IPS-15b (cell line): ENCODE results near the gene SPCS2.

Experiments used
- H3K27me3 ChIP-seq: one replicate; pipeline ENCODE4 v1.6.1; 2013; ENCODE audit warnings: low read length; ENCODE audit not compliant: control insufficient read depth, insufficient read depth
- H3K36me3 ChIP-seq: one replicate; pipeline ENCODE4 v1.6.1; 2013; ENCODE audit warnings: low read length; ENCODE audit not compliant: control insufficient read depth, insufficient read depth
- H3K4me1 ChIP-seq: one replicate; pipeline ENCODE4 v1.6.1; 2013; ENCODE audit warnings: mild to moderate bottlenecking, low read length; ENCODE audit not compliant: control insufficient read depth, insufficient read depth
- H3K4me3 ChIP-seq: one replicate; pipeline ENCODE4 v1.5.1; 2013; ENCODE audit warnings: low read depth, low read length
- H3K9ac ChIP-seq: one replicate; pipeline ENCODE4 v1.6.1; 2013; ENCODE audit warnings: low read depth, mild to moderate bottlenecking, low read length
- H3K9me3 ChIP-seq: one replicate; pipeline ENCODE4 v1.6.1; 2013; ENCODE audit warnings: mild to moderate bottlenecking, low read length; ENCODE audit not compliant: control insufficient read depth, insufficient read depth

Gene SPCS2

DNA sequence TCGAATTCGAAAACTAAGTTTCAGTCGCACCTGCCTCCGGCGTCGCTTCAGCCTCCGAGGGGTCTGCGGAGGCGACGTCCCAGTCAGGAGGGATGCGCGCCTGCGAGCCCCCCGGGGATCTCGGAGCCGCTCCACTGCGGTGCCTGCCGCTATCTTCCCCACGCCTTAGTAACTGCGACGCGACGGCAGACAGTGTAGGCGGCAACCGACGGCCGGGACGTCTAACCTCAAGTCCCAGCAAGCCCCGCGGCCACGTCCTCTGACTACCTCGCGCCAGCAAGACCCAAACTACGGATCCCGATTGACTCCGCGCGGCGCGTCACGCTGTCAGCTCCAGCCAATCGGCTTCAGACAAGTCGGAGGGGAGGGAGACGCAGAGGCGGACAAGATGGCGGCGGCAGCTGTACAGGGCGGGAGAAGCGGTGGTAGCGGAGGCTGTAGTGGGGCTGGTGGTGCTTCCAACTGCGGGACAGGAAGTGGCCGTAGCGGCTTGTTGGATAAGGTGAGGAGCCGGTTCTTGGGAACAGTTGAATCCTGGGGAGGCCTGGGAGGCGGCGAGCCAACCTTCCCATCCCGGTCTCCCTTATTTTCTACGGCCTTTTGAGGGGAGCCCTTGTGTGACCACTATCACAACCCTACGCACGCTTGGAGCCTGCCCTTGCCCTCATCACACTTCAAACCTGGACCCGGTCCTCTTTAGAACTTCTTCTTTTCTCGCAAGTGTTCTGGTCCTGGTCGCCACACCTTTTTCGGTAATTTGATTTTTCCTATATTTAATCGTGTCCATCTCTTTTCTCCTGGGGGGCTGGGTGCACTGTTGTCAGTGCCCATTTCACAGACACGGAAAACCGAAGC, at the start of gene SPCS2, which contains the start of gene XRRA1:
SPCS2 (plus strand) TSS at position 369 of the 855 bp plus-strand sequence; CDS start at position 389, 20 bp downstream.
XRRA1 (minus strand) TSS at position 194 of the 855 bp plus-strand sequence. CDS start 8,213 bp downstream, outside the sequence.
- Histone ChIP-seq H3K27me3 (no peaks in the 10 kb centered on the region), H3K4me1 (no peaks in the 10 kb centered on the region), H3K9ac (peak within 1 kb of the TSS; percentile 96), H3K4me3 (peak within 1 kb of the TSS; percentile 71), H3K9me3 (no peaks in the 10 kb centered on the region), H3K36me3 (no peaks in the 10 kb centered on the region)

DNA sequence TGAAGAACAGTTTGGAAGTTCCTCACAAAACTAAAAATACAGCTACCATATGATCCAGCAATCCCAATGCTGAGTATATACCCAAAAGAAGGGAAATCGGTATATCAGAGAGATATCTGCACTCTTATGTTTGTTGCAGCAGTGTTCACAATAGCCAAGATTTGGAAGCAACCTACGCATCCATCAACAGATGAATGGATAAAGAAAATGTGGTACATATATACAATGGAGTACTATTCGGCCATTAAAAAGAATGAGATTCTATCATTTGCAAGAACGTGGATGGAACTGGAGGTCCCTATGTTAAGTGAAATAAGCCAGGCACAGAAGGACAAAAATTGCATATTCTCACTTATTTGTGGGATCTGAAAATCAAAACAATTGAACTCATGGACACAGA, 46.7 kb upstream of the SPCS2 start:
- Histone ChIP-seq H3K4me1 (no peaks in the 10 kb centered on the region), H3K27me3 (no peaks in the 10 kb centered on the region), H3K4me3 (no peak overlapping the region), H3K9me3 (no peaks in the 10 kb centered on the region), H3K9ac (no peak overlapping the region), H3K36me3 (no peaks in the 10 kb centered on the region)

DNA sequence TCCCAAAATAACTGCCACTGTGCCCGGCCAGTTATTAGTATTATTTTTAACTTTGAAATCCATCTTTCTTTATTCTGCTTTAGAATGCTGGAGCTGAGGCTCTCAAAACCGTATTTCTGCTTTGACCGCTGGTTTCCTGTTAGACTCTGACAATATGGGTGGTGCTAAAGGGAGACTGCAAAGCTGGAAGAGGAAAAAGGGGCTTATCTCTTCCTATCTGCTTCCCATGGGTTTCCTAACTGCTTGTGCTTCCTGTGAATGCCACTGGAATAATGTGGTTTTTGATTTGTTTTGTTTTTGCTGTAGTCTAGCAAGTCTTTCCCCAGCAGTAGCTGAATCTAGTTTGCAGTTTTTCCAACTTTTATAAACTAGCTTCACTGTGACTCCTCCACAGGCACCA, 43.7 kb upstream of the SPCS2 start:
- no peaks in the 10 kb centered on the region for H3K27me3 ChIP-seq
- no peaks in the 10 kb centered on the region for H3K4me1 ChIP-seq
- H3K9me3 ChIP-seq, result no peaks in the 10 kb centered on the region
- H3K36me3 ChIP-seq, result no peaks in the 10 kb centered on the region
- no peak overlapping the region for H3K9ac ChIP-seq
- no peak overlapping the region for H3K4me3 ChIP-seq

GRCh38 chr11:74909385-74909784, 39.7 kb upstream of the SPCS2 start:
- no peaks in the 10 kb centered on the region for H3K36me3 ChIP-seq
- no peak overlapping the region for H3K4me3 ChIP-seq
- H3K4me1 ChIP-seq, result no peaks in the 10 kb centered on the region
- H3K9me3 ChIP-seq, result no peaks in the 10 kb centered on the region
- H3K27me3 ChIP-seq, result no peaks in the 10 kb centered on the region
- H3K9ac ChIP-seq, result no peak overlapping the region

DNA sequence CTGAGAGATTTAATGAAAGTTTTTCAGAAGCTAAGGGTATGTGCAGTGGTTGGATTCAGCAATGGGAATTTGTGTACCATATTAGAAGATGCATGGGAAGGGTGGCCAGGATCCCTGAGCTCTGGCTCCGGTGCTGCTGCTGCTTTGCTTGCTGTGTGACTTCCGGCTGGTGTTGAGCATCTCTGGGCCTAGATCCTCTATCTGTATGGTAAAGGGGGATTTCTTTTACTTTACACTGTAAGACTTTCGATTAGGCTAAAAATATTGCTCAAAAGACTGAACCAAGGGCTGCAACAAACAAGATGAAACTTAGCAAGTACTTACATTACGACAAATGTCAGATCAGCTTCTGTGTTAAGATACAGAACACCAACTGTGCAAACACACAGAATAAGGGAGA, 39.3 kb upstream of the SPCS2 start:
- H3K9me3 ChIP-seq, result no peaks in the 10 kb centered on the region
- no peaks in the 10 kb centered on the region for H3K27me3 ChIP-seq
- H3K4me1 ChIP-seq, result no peaks in the 10 kb centered on the region
- H3K9ac ChIP-seq, result no peak overlapping the region
- H3K4me3 ChIP-seq, result no peak overlapping the region
- H3K36me3 ChIP-seq, result no peaks in the 10 kb centered on the region

- H3K4me3 ChIP-seq, result no peak overlapping the region
- H3K4me1 ChIP-seq, result no peaks in the 10 kb centered on the region
- no peaks in the 10 kb centered on the region for H3K9me3 ChIP-seq
- H3K36me3 ChIP-seq, result no peaks in the 10 kb centered on the region
- H3K27me3 ChIP-seq, result no peaks in the 10 kb centered on the region
- no peak overlapping the region for H3K9ac ChIP-seq
These were observed 25.9 kb upstream of the SPCS2 start for GRCh38 chr11:74923125-74923524.

DNA sequence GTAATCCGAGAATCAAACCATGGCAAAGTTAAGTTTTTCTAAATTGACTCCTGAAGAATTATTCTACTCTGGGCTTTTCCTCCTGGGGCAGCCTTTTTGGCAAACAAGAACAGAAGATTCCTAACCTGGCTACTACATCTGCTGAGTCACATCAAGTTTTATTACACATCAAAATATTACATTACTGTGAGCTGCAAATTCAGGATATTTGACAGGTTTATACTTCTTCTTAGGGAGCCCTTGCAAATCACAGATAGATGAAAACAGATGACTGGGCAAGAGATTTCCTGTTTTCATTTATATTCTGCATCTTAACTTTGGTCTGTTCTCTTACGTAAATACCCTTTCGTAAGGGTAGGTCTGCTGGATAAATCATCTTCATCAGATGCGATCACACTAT, 23.8 kb upstream of the SPCS2 start:
- Histone ChIP-seq H3K4me1 (no peaks in the 10 kb centered on the region), H3K36me3 (no peaks in the 10 kb centered on the region), H3K27me3 (no peaks in the 10 kb centered on the region), H3K4me3 (no peak overlapping the region), H3K9ac (no peak overlapping the region), H3K9me3 (no peaks in the 10 kb centered on the region)

GRCh38 chr11:74926304-74927030, 22.6 kb upstream of the SPCS2 start:
- H3K36me3 ChIP-seq, result no peaks in the 10 kb centered on the region
- no peak overlapping the region for H3K9ac ChIP-seq
- no peaks in the 10 kb centered on the region for H3K4me1 ChIP-seq
- H3K9me3 ChIP-seq, result no peaks in the 10 kb centered on the region
- no peak overlapping the region for H3K4me3 ChIP-seq
- H3K27me3 ChIP-seq, result no peaks in the 10 kb centered on the region

GRCh38 chr11:74927496-74927895, 21.6 kb upstream of the SPCS2 start:
- Histone ChIP-seq H3K36me3 (no peaks in the 10 kb centered on the region), H3K27me3 (no peaks in the 10 kb centered on the region), H3K9ac (no peak overlapping the region), H3K9me3 (no peaks in the 10 kb centered on the region), H3K4me1 (no peaks in the 10 kb centered on the region), H3K4me3 (no peak overlapping the region)

DNA sequence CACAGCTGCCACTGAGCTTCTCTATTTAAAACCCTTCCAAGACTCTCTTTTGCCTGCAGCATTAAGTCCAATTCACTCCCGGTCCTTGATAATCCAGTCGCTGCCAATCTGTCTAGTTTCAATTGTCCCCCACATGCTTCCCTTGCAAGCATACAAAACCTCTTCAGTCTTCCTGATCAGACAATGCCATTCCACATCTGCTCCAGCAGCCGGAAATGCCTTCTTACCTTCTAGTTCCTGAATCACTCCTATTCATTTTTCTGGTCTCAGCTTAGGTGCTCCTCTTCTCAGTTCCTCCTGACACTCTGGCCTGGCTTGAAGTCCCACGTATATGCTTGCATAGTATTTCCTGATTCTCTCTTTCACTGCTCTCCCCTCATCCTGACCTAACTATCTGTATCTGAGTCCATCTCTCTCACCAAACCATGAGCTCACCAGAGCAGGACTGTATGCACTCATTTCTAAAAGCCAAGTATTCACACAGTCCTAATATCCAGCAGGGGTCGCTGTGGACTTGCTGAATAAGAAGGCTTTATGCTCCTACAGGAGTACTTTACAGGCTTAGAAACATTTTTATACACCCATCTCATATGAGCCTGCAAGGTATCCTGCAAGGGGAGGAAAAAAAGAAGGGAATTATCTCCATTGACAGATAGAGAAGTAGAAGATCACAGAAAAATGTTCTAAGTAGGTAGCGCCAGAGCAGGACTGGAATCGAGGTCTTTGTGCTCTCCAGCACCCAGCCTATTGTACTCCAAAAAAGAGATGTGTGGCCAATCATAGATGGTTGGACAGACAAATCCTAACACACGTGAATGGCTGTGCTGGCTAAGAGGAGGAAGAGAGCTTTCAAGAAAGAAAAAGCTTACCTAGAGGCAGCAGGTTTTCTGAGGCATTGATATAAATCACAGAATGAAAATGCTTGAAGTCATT, 19.4 kb upstream of the SPCS2 start:
- no peaks in the 10 kb centered on the region for H3K4me1 ChIP-seq
- no peaks in the 10 kb centered on the region for H3K36me3 ChIP-seq
- H3K9ac ChIP-seq, result no peak overlapping the region
- no peaks in the 10 kb centered on the region for H3K27me3 ChIP-seq
- no peaks in the 10 kb centered on the region for H3K9me3 ChIP-seq
- H3K4me3 ChIP-seq, result no peak overlapping the region

DNA sequence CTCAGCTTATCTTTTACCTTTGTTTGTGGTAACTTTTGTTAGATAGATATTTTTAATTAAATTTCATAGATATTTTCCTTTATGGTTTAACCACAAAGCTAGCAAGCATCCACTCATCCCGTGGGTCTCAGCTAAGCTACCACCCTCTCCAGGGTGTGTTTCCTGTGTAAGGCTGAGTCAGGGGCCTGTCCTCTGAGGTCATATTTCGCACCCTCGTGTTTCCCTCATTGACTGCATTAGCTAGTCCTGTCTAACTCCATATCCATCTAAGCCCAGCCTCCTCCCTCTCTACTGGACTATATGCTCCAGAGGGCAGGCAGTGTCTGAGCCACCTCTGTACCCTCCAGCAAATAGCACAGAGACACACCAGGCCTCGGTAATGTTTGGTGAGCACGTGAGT, 16.9 kb upstream of the SPCS2 start:
- no peak overlapping the region for H3K4me3 ChIP-seq
- H3K9ac ChIP-seq, result no peak overlapping the region
- no peaks in the 10 kb centered on the region for H3K27me3 ChIP-seq
- no peaks in the 10 kb centered on the region for H3K36me3 ChIP-seq
- no peaks in the 10 kb centered on the region for H3K9me3 ChIP-seq
- H3K4me1 ChIP-seq, result no peaks in the 10 kb centered on the region
